HG03571 (cell line): ENCODE results near the gene FOXN3.

Experiments
- ATAC-seq: cut with Tn5 transposase; IDR thresholded peaks from one replicate; pipeline ENCODE4 v1.9.1; 2021; ENCODE audit not compliant: unreplicated experiment

The FOXN3 gene

DNA sequence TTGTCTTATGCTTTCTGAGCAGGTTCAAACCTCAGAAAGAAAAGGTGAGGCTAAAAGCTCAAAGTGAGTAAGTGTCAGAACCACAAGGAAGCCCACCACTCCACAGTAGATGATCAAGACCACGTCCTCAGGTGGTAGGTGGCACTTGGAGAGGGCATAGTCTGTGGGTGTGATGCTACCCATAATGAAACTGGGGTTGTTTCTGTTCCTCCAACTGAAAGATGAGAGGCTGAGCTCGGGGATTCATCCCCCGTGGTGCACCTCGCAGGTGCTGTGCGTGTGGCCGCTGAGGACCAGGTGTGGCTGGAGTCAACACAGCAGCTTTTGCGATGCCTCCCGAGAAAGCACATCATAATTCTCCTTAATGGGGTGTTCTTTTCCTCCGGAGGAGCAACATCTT is 306.9 kb downstream of the FOXN3 start:
- no peak for ATAC-seq

GRCh38 chr14:89108608-89109007 is 308.4 kb downstream of the FOXN3 start:
- ATAC-seq: no peak

DNA sequence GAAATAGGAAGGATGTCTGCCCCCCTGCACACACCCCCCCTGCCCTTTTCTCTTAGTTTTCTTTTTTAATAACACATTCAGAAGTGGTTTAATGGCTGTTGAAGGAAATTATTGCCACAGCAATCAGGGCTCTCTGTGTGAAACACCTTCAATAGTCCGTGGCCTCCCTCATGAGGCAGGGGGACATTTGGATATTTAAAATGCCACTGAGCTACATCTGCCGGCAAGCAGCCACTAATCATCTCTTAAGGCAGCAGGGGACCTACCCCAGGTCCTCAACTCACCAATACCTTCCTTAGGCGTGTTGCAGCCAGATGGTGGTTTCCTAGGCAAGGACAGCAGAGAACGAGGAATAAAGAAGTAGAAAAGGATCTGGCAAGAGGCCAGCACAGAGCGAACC is 309.4 kb downstream of the FOXN3 start:
- ATAC-seq: no peak
